GM18505 (cell line): ENCODE data around the gene MST1R.

Experiments used
- ATAC-seq: cut with Tn5 transposase; IDR thresholded peaks from one replicate; pipeline ENCODE4 v1.9.1; 2021; ENCODE audit not compliant: unreplicated experiment
- POLR2A ChIP-seq: IDR thresholded peaks from 4 replicates; pipeline ENCODE4 v1.6.1; 2011; ENCODE audit warnings: borderline replicate concordance; ENCODE audit not compliant: insufficient read depth, insufficient read length; ENCODE audit errors: extremely low read depth

Gene MST1R

GRCh38 chr3:49879721-49880120 lies 24.0 kb downstream of the MST1R start:
- no peak for TF ChIP-seq POLR2A
- no peak for ATAC-seq

DNA sequence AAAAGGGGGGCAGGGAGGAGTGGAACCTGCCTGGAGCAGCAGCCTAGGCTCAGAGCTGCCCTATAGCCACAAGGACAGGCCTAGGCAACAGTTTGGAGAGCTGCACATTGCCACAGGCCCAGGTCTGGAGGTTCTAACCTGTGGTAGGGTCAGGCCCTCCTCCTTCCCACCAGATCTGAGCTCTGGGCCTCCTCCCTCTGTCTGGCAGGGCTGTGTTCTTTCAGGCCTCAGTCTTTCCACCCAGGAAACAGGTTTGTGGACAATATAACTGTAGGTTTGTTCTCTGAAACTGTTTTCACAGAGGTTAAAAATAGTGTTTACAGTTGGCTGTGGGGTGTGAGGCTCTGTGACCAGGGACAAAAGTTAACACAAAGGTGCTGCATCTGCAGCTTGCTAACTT lies 25.0 kb downstream of the MST1R start:
- ATAC-seq = no peak
- no peak for TF ChIP-seq POLR2A

- no peak for ATAC-seq
- TF ChIP-seq POLR2A = no peak
These were observed 26.0 kb downstream of the MST1R start for GRCh38 chr3:49877716-49878115.

- no peak for ATAC-seq
- no peak for TF ChIP-seq POLR2A
These were observed 27.1 kb downstream of the MST1R start for GRCh38 chr3:49876567-49876966.

DNA sequence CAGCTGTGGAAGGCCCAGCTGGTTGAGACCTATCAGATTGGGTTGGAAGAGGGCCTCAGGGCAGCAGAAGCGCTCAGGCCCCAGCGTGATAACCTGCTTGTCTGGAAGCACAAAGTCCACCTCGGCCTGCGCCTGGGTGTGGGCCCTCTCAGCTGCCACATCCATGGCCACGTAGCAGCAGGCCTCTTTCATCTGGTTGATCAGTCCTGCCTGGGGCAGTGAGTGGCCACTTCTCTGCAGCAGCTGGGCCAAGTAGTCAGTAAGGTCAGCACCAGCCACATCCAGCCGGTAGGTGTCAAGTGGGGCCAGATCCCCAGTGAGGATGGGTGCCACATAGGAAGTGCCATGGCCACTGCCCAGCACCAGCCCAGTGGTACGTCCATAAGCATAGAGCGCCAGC lies 30.1 kb downstream of the MST1R start:
- no peak for TF ChIP-seq POLR2A
- no peak for ATAC-seq

DNA sequence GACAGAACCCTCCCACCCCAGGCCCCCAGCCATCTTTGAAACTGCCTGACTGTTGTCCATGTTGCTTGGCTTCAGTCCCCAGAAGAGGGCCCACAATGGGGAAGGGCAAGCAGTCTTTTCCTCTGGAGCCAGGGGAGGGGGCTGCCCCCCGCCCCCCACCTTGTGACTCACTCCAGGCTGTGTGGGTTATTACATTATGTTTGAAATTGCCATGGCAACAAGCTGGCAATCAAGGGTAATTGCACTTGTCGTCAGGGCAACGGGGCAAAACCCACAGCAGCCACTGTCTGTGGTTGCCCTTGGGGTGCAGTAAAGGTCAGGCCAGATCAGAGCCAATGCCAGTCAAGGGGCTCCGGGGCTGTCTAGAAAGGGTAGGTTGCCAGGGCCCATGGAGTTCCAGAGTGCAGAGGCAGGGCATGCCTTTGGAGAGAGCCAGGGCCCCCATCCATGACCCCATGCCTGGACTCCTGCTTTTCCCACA lies 30.8 kb downstream of the MST1R start:
- no peak for ATAC-seq
- TF ChIP-seq POLR2A = no peak

DNA sequence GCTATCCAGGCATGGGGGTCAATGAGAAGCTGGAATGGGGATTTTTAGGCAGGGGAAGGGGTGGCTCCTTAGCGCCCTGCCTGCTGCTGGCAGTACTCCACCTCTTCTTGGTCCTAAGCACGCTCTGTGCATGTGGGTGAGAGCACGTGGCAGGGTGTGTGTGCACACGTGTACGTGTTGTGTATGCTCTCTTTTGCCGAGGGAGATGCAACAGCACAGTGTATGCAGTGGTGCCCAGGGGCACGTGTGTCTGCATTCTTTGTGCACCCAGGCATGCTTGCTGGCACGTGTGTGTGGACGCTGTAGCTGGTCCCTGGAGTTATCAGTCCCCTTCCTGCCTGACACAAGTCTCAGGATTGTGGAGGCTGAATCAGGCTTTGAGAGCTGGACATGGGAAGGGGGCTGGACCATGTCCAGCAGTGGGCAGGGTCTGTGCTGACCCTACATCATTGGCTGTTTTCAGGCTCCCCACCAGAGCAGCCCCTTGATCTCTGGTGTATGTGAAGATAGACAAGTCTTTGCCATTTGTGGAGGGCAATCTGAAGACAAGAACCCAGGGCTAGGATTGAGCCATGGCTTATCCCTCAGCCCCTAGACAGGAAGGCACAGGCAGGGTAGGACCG lies 32.0 kb downstream of the MST1R start:
- TF ChIP-seq POLR2A = no peak
- ATAC-seq = no peak

GRCh38 chr3:49869525-49870126 lies 34.0 kb downstream of the MST1R start, which contains the start of gene CAMKV:
CAMKV (minus strand) TSS chr3:49869906; CDS start chr3:49862388, 7,518 bp downstream.
- TF ChIP-seq POLR2A = no peak
- no peak for ATAC-seq

- ATAC-seq = no peak
These were observed 34.7 kb downstream of the MST1R start for GRCh38 chr3:49868862-49869466.

DNA sequence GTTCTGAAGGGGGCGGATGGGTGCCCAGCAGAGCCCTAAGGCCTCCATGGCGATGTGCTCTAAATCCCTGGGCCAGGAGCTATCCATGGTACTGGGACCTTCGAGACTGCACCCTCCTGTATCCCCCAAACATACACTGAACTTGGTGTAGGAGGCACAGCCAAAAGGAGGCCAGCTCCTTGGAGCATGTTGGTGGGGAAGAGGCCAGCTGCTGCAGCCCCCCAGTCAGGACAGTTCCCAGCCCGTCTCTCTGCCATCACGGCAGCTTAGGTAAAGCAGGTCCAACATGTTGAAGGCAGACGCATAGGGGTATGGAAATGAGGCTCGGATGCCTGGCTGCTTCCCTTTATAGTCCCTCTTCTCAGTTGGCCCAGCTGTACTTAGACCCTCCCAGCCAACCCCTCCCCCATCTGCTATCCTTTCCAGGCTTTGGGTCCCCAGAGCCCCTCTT lies 35.8 kb downstream of the MST1R start:
- no peak for TF ChIP-seq POLR2A
- no peak for ATAC-seq

More at GRCh38 chr3:49868862-49869466, 34.7 kb downstream of the MST1R start:
- no peak for TF ChIP-seq POLR2A

DNA sequence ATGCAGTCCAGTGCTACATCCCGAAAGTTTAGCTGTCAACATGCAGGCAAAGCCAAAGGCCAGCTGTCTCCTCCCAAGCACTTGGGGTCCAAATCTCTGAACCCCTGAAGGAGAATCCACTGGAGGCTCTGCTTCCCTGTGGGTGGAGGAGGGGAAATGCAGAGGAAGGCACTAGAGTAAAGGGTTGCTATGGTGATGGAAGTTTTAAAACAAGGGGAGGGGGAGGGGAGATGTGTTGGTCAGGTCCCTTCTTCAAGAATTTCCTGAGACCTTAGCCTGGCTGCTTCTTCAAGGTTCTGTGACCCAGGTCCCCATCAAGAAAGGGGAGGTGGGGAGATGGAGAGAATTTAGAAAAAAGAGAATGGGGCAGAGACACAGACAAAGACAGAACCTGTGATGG lies 36.3 kb downstream of the MST1R start:
- ATAC-seq = no peak
- TF ChIP-seq POLR2A = no peak

GRCh38 chr3:49865198-49865784 lies 38.4 kb downstream of the MST1R start:
- no peak for ATAC-seq
- no peak for TF ChIP-seq POLR2A

GRCh38 chr3:49864505-49864904 lies 39.2 kb downstream of the MST1R start:
- no peak for ATAC-seq
- TF ChIP-seq POLR2A = no peak

DNA sequence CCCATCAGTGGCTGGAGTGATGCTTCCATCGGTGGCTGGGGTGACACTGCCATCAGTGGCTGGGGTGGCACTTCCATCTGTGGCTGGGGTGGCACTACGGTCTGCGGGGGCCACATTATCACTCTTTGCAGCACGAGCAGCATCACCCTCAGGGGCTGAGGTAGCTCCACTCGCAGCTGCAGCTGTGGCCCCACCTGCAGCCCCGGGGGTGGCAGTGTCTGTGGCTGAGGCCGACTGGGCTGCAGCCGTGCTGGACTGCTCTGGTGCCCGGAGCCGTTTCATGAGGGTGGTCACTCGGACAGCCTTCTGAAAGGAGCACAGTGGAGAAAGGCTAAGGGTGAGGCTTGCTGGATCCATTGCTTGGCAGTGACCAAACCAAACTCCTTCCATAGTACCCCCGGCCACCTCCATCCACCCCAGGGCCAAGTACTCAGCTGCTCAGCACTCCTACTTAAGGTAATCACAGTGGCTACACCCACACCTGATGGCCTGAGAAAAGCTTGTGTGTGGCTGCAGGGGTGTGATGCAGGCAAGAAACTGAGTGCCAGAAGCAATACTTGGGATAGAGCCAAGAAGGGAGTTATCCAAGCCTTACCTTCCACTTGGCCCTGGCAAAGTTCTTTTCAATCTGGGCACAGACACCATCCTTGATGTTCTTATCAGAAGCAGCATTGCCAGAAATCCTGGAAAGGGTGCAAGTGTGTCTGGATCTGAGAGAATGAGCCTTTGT lies 43.9 kb downstream of the MST1R start:
- TF ChIP-seq POLR2A = no peak
- ATAC-seq = no peak
